Muscle layer of duodenum (tissue), 2 donors: ENCODE results near the gene SLC2A9.

ENCODE experiments used
- H3K27ac ChIP-seq: one replicate; pipeline ENCODE4 v1.7.0; 2013; ENCODE audit warnings: mild to moderate bottlenecking, low read length
- H3K27me3 ChIP-seq: one replicate; pipeline ENCODE4 v1.7.0; 2013; ENCODE audit warnings: low read depth, mild to moderate bottlenecking, control low read depth, low read length
- H3K36me3 ChIP-seq, 2 donors: one replicate each; pipeline ENCODE4 v1.7.0; 2013; ENCODE audit warnings: low read length in 2 of 2, control low read depth in 1 of 2, mild to moderate bottlenecking in 1 of 2; ENCODE audit not compliant: insufficient read depth in 2 of 2, control insufficient read depth in 1 of 2
- H3K4me1 ChIP-seq, 2 donors: one replicate each; pipeline ENCODE4 v1.7.0; 2013; ENCODE audit warnings: low read length in 2 of 2, mild to moderate bottlenecking in 2 of 2, control low read depth in 1 of 2, moderate library complexity in 1 of 2; ENCODE audit not compliant: insufficient read depth in 2 of 2, control insufficient read depth in 1 of 2
- H3K4me3 ChIP-seq, 2 donors: one replicate each; pipeline ENCODE4 v1.7.0; 2013; ENCODE audit warnings: low read length in 2 of 2, low read depth in 1 of 2, mild to moderate bottlenecking in 1 of 2
- H3K9me3 ChIP-seq, 2 donors: one replicate each; pipeline ENCODE4 v1.7.0; 2013; ENCODE audit warnings: low read length in 2 of 2, control low read depth in 1 of 2, mild to moderate bottlenecking in 1 of 2; ENCODE audit not compliant: control insufficient read depth in 1 of 2
- donor health status: healthy.

Gene SLC2A9

DNA sequence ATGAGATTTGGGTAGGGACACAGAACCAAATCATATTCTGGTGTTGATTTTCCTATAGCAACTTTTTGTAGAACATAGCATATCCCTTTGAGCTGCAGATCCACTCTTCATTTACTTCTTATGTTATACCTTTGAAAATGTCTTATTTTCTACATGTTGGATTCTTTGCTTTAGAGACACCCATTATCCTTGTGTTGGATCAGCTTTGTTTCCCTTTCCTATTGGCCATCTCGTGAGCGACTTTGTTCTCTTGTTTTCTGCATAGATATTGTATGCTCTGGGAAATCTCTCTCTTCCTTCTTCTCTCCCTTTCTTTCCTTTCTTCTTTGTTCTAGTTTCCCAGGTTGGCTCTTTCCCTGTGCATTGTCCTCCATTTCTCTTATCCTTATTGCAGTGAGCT, 180.2 kb downstream of the SLC2A9 start:
- Histone ChIP-seq H3K27me3 (no peaks in the 10 kb centered on the region), H3K9me3 (peaks cover 11 to 15% of the 10 kb centered on the region in 2 donors), H3K4me3 (no peak overlapping the region), H3K27ac (no peak overlapping the region), H3K36me3 (no peaks in the 10 kb centered on the region), H3K4me1 (no peaks in the 10 kb centered on the region)

GRCh38 chr4:9835430-9835829, 185.9 kb downstream of the SLC2A9 start:
- H3K9me3 ChIP-seq: no peaks in the 10 kb centered on the region
- no peaks in the 10 kb centered on the region for H3K27me3 ChIP-seq
- H3K27ac ChIP-seq: no peak overlapping the region
- H3K4me1 ChIP-seq: no peaks in the 10 kb centered on the region
- H3K36me3 ChIP-seq: peaks cover 0 to 4% of the 10 kb centered on the region in 2 donors
- H3K4me3 ChIP-seq: no peak overlapping the region

- Histone ChIP-seq H3K36me3 (peaks cover 0 to 4% of the 10 kb centered on the region in 2 donors), H3K9me3 (no peaks in the 10 kb centered on the region), H3K27ac (no peak overlapping the region), H3K4me3 (no peak overlapping the region), H3K27me3 (no peaks in the 10 kb centered on the region), H3K4me1 (no peaks in the 10 kb centered on the region)
These were observed 187.9 kb downstream of the SLC2A9 start for GRCh38 chr4:9833421-9833820.

DNA sequence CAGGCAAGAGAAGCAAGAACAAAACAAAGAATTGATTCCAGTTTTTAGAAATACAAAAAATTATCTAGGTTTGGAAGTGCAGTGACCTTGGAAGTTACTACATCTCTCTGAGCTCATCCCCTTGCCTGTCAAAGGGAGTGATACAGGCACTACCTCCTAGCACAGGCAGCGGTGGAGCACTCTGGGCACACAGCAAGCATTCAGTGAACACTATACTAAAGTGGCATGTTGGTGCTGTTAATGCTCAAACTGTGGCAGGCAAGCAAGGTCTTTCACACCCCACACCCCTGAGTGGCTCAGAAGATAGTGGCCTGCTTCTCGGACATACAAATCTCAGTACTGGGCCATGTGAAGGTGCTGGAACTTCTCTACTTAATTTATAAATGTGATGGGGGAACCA, 188.7 kb downstream of the SLC2A9 start:
- no peak overlapping the region for H3K27ac ChIP-seq
- no peaks in the 10 kb centered on the region for H3K4me1 ChIP-seq

GRCh38 chr4:9826551-9826950, 194.7 kb downstream of the SLC2A9 start:
- H3K4me3 ChIP-seq: no peak overlapping the region
- no peaks in the 10 kb centered on the region for H3K4me1 ChIP-seq
- H3K9me3 ChIP-seq: no peaks in the 10 kb centered on the region
- H3K27me3 ChIP-seq: no peaks in the 10 kb centered on the region
- H3K36me3 ChIP-seq: no peaks in the 10 kb centered on the region
- no peak overlapping the region for H3K27ac ChIP-seq

More for the DNA sequence above, 188.7 kb downstream of the SLC2A9 start:
- no peaks in the 10 kb centered on the region for H3K9me3 ChIP-seq
- H3K27me3 ChIP-seq: no peaks in the 10 kb centered on the region
- H3K36me3 ChIP-seq: peaks cover 0 to 4% of the 10 kb centered on the region in 2 donors
- no peak overlapping the region for H3K4me3 ChIP-seq

GRCh38 chr4:9825049-9825448, 196.2 kb downstream of the SLC2A9 start:
- Histone ChIP-seq H3K36me3 (no peaks in the 10 kb centered on the region), H3K4me1 (no peaks in the 10 kb centered on the region), H3K27me3 (no peaks in the 10 kb centered on the region), H3K9me3 (no peaks in the 10 kb centered on the region), H3K4me3 (no peak overlapping the region), H3K27ac (no peak overlapping the region)

GRCh38 chr4:9820343-9820742, 201.0 kb downstream of the SLC2A9 start:
- no peaks in the 10 kb centered on the region for H3K9me3 ChIP-seq
- H3K27ac ChIP-seq: no peak overlapping the region
- H3K36me3 ChIP-seq: no peaks in the 10 kb centered on the region
- H3K4me1 ChIP-seq: no peaks in the 10 kb centered on the region
- no peak overlapping the region for H3K4me3 ChIP-seq
- H3K27me3 ChIP-seq: no peaks in the 10 kb centered on the region

DNA sequence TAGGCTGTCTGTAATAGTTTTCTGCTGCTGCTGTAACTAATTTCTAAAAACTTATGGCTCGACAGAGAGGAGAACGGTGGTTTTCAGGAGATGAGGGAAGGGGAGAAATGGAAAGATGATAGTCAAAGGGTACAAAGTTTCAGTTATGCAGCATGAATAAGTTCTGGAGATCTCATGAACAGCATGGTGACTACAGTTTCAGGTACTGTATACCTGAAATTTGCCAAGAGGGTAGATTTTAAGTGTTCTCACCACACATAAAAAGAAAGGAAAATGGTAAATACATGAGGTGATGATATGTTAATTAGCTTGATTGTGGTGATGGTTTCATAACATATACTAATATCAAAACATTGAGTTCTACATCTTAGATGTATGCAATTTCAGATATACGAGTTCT, 205.0 kb downstream of the SLC2A9 start:
- H3K36me3 ChIP-seq: no peaks in the 10 kb centered on the region
- no peaks in the 10 kb centered on the region for H3K4me1 ChIP-seq
- H3K4me3 ChIP-seq: no peak overlapping the region
- H3K27ac ChIP-seq: no peak overlapping the region
- H3K27me3 ChIP-seq: no peaks in the 10 kb centered on the region
- no peaks in the 10 kb centered on the region for H3K9me3 ChIP-seq

- H3K4me3 ChIP-seq: no peak overlapping the region
- no peaks in the 10 kb centered on the region for H3K4me1 ChIP-seq
- H3K27ac ChIP-seq: no peak overlapping the region
- no peaks in the 10 kb centered on the region for H3K36me3 ChIP-seq
- H3K9me3 ChIP-seq: no peaks in the 10 kb centered on the region
- no peaks in the 10 kb centered on the region for H3K27me3 ChIP-seq
These were observed 208.6 kb downstream of the SLC2A9 start for GRCh38 chr4:9812501-9813340.

DNA sequence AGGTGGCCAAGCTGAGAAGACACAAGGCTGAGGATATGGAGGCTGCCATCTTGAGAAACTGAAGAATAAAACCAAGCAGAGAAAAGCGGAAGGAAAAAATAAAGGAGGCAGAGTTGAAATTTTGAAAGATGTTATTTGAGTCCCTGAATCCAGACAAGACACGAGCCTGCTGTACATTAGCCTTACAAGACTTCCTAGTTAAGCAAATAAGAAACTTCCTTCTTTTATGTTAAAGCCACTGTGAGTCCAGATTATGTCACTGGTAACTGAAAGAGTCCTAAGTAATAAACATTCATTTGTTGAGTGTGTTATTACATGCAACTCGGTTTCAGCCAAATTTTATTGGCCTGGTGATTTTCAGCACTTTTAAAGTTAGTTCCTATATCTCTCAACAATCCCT, 209.5 kb downstream of the SLC2A9 start:
- H3K27ac ChIP-seq: no peak overlapping the region

GRCh38 chr4:9808077-9808476, 213.2 kb downstream of the SLC2A9 start:
- no peaks in the 10 kb centered on the region for H3K27me3 ChIP-seq
- no peak overlapping the region for H3K4me3 ChIP-seq
- H3K36me3 ChIP-seq: no peaks in the 10 kb centered on the region
- H3K27ac ChIP-seq: no peak overlapping the region
- no peaks in the 10 kb centered on the region for H3K9me3 ChIP-seq
- H3K4me1 ChIP-seq: no peaks in the 10 kb centered on the region

More for the DNA sequence above, 209.5 kb downstream of the SLC2A9 start:
- Histone ChIP-seq H3K4me3 (no peak overlapping the region), H3K27me3 (no peaks in the 10 kb centered on the region), H3K9me3 (no peaks in the 10 kb centered on the region), H3K36me3 (no peaks in the 10 kb centered on the region), H3K4me1 (no peaks in the 10 kb centered on the region)

DNA sequence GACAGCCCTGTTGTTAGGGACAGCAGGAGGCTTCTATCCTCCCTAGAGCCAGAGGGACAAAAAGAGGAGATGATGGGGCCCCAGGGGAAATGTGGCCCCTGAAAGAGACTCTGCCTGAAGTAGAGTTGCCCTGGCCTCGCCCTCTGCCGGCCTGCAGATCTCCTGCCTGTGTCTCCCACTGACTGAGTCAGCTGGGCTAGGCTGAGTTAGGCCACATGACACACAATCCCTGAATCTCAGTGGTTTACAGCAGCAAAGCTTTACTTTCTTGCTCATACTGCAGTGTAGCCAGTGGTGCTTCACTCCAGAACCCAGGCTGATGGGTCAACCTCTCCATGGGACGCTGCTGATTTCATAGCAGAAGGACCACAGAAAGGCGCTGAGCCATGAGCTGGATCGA, 216.4 kb downstream of the SLC2A9 start:
- H3K27me3 ChIP-seq: no peaks in the 10 kb centered on the region
- no peak overlapping the region for H3K4me3 ChIP-seq
- no peaks in the 10 kb centered on the region for H3K4me1 ChIP-seq
- H3K36me3 ChIP-seq: no peaks in the 10 kb centered on the region
- no peaks in the 10 kb centered on the region for H3K9me3 ChIP-seq
- H3K27ac ChIP-seq: no peak overlapping the region
